Subcutaneous abdominal adipose tissue (tissue), 5 donors: Measurements from ENCODE around the gene BICDL1.

ENCODE experiments used
- H3K27ac ChIP-seq: one replicate; pipeline ENCODE4 v1.7.0; 2013; ENCODE audit warnings: low read depth, mild to moderate bottlenecking, inconsistent platforms, low read length, moderate library complexity
- H3K27me3 ChIP-seq, 5 donors: one replicate each; pipeline ENCODE4 v1.7.0; 2013; ENCODE audit warnings: low read length in 5 of 5, inconsistent platforms in 1 of 5; ENCODE audit not compliant: control insufficient read depth in 5 of 5, insufficient read depth in 4 of 5
- H3K36me3 ChIP-seq, 5 donors: one replicate each; pipeline ENCODE4 v1.7.0; 2013; ENCODE audit warnings: low read length in 5 of 5; ENCODE audit not compliant: control insufficient read depth in 5 of 5, insufficient read depth in 5 of 5
- H3K4me1 ChIP-seq, 5 donors: one replicate each; pipeline ENCODE4 v1.7.0; 2013; ENCODE audit warnings: low read length in 5 of 5, mild to moderate bottlenecking in 3 of 5, moderate library complexity in 1 of 5; ENCODE audit not compliant: control insufficient read depth in 5 of 5, insufficient read depth in 5 of 5
- H3K4me3 ChIP-seq, 5 donors: one replicate each; pipeline ENCODE4 v1.7.0; 2013; ENCODE audit warnings: low read length in 5 of 5, low read depth in 1 of 5
- H3K9ac ChIP-seq, 5 donors: one replicate each; pipeline ENCODE4 v1.7.0; 2013; ENCODE audit warnings: low read length in 5 of 5, mild to moderate bottlenecking in 4 of 5, moderate library complexity in 3 of 5
- H3K9me3 ChIP-seq, 5 donors: one replicate each; pipeline ENCODE4 v1.7.0; 2013; ENCODE audit warnings: low read length in 5 of 5; ENCODE audit not compliant: control insufficient read depth in 5 of 5
- donor health status: healthy.
- donor health status: healthy.
- donor health status: healthy.
- donor health status: healthy.
- donor health status: healthy.

BICDL1 gene

DNA sequence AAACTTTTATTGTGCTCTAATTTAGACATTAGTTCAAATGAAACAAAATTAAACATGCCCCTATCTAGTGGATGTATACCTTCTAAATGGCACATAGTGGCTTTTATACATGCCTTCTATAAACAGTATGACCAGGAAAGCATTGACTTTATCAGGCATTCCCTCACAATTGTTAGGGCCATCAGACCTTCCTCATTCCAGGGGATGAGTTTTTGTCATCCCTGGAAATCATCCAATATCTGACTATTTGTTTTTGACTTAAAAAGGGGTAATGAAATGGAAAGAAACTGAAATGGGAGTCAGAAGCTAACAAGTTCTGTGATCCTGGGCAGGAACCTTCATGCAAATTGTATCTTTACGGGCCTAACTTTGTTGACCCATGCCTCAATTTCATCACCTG, 58.0 kb downstream of the BICDL1 start:
- Histone ChIP-seq H3K27ac (no peak overlapping the region), H3K9ac (no peak overlapping the region), H3K27me3 (peaks cover 0 to 4% (median 0%) of the 10 kb centered on the region in 5 donors), H3K36me3 (no peaks in the 10 kb centered on the region), H3K4me1 (no peaks in the 10 kb centered on the region), H3K9me3 (peaks cover 0 to 4% (median 0%) of the 10 kb centered on the region in 5 donors), H3K4me3 (no peak overlapping the region)

DNA sequence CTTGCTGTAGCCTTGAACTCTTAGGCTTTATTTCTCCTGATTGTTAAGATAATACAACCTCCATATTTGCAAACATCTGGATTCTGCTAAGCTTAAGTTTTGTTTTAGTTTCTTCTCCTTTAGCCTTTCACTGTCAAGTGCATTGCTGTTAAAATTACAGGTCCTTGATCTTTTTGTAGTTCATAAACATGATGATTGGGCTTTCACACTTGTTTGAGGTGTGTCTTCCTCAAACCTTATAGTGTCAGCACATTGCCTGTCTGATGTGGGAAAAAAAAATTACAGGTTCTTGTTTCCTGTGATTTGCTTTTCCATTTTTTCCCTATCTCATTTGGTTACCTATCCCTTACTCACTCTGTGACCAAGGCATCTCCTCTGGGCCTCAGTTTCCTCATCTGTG, 59.2 kb downstream of the BICDL1 start:
- no peak overlapping the region for H3K4me3 ChIP-seq
- peaks cover 0 to 4% (median 0%) of the 10 kb centered on the region in 5 donors for H3K9me3 ChIP-seq
- no peak overlapping the region for H3K9ac ChIP-seq
- H3K27ac ChIP-seq = no peak overlapping the region
- H3K27me3 ChIP-seq = peaks cover 0 to 2% (median 0%) of the 10 kb centered on the region in 5 donors
- H3K4me1 ChIP-seq = no peaks in the 10 kb centered on the region
- H3K36me3 ChIP-seq = no peaks in the 10 kb centered on the region

DNA sequence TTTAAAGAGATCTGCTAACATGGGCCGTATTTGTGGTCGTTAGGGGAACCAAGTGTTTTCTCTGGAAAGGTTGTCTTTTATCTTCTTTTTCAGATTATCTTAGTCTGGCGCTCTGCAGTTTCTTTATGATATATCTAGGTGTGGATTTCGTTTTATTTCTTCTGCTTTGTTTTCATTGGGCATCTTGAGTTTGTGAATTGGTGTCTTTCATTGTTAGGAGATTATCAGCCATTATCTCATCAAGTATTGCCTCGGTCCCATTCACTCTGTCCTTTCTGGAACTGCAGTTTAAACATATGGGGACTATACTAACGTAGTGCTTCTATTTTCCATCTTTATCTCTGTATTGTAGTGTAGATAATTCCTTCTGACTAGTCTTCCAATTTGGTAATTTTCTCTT, 60.4 kb downstream of the BICDL1 start:
- no peak overlapping the region for H3K9ac ChIP-seq
- no peaks in the 10 kb centered on the region for H3K4me1 ChIP-seq

DNA sequence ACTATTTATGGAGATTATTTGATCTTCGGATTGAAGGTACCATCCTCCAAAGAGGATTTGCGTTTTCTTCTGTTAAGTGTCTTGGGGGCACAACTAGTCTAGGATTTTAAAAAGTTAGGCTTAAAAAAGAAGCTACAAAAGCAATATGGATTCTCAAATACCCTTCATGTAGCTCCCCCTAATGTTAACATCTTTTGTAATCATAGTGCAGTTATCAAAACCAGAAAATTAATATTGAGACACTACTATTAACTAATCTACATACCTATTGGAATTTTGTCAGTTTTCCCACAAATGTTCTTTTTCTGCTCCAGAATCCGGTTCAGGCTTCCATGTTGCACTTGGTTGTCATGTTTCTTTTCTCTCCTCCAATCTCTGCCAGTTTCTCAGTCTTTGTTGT, 62.5 kb downstream of the BICDL1 start:
- Histone ChIP-seq H3K9me3 (peaks cover 0 to 4% (median 0%) of the 10 kb centered on the region in 5 donors), H3K9ac (no peak overlapping the region), H3K4me1 (no peaks in the 10 kb centered on the region), H3K27me3 (no peaks in the 10 kb centered on the region), H3K36me3 (no peaks in the 10 kb centered on the region), H3K4me3 (no peak overlapping the region), H3K27ac (no peak overlapping the region)

More for the DNA sequence above, 60.4 kb downstream of the BICDL1 start:
- H3K9me3 ChIP-seq = peaks cover 0 to 4% (median 0%) of the 10 kb centered on the region in 5 donors
- no peak overlapping the region for H3K27ac ChIP-seq
- no peaks in the 10 kb centered on the region for H3K36me3 ChIP-seq
- no peak overlapping the region for H3K4me3 ChIP-seq
- H3K27me3 ChIP-seq = no peaks in the 10 kb centered on the region

DNA sequence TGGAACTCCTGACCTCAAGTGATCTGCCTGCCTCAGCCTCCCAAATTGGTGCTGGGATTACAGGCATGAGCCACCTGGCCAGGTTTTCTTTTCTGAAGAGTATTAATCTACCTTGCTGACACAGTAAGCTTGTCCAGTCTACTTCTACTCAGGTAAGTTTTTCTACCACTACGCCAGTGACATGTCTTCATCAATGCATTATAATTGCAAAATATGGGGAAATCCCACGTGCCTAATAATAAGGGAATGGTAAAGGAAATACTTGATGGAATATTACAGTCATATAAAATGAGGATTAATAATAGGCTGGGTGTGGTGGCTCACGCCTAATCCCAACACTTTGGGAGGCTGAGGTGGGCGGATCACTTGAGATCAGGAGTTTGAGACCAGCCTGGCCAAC, 65.3 kb downstream of the BICDL1 start:
- no peak overlapping the region for H3K9ac ChIP-seq
- no peak overlapping the region for H3K4me3 ChIP-seq
- no peak overlapping the region for H3K27ac ChIP-seq
- no peaks in the 10 kb centered on the region for H3K27me3 ChIP-seq
- H3K4me1 ChIP-seq = no peaks in the 10 kb centered on the region
- peaks cover 0 to 4% (median 0%) of the 10 kb centered on the region in 5 donors for H3K9me3 ChIP-seq
- H3K36me3 ChIP-seq = no peaks in the 10 kb centered on the region

DNA sequence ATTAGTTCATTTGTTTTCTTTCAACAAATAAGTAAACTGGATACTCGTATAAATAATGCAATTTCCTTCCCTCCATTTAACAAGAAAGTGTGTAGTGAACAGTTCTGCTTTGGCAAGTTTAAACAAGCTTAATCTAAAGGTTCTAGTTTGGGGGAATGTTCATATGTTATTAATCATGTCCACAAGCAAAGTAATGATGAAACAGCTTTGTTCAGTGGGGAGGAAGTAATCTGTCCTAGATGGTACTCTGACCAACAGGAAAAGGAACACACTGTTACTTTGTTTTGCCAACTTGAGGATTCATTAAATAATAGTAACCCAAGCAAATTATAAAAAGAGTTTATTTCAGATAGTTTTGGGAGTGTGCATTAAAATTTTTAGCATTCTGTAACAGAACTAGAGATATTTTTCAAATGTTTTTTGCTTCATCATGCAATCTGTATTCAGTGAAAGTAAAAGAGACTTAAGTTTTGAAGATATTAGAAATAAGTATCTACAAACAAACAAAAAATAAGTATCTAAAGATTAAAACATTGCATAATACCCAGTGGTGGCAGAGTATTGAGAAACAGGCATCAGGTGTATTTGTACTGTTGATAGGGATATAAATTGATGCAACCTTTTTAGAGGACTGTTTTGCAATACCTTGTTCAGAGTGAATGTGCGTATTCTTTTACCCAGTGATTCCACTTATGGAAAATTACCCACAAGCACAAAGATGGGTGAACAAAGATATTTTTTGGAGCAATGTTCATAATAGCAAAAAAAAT, 66.4 kb downstream of the BICDL1 start:
- Histone ChIP-seq H3K27ac (no peak overlapping the region), H3K4me1 (no peaks in the 10 kb centered on the region), H3K9ac (no peak overlapping the region), H3K4me3 (no peak overlapping the region), H3K27me3 (peaks cover 0 to 2% (median 0%) of the 10 kb centered on the region in 5 donors), H3K36me3 (no peaks in the 10 kb centered on the region), H3K9me3 (peaks cover 0 to 4% (median 0%) of the 10 kb centered on the region in 5 donors)

DNA sequence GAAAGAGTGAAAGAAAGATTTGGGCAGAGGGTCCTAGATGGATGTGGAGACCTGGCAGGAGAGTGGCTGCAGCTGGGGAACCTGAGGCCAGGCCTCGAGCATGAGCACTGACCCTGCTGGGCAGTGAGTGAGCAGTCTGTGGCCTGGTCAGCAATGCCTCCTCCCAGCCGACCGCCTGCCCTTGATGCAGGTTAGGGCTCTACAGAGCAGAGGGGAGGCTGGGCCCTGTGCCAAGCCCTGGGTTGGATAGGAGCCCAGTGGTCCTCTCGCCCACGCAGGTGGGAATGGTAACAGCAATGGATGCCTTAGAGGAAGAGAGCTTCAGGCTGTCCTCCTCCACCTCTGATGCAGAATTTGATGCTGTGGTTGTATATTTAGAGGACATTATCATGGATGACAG, 67.7 kb downstream of the BICDL1 start:
- Histone ChIP-seq H3K27me3 (peaks cover 0 to 5% (median 2%) of the 10 kb centered on the region in 5 donors), H3K9me3 (peaks cover 0 to 1% (median 0%) of the 10 kb centered on the region in 5 donors), H3K4me3 (no peak overlapping the region), H3K9ac (no peak overlapping the region), H3K4me1 (no peaks in the 10 kb centered on the region), H3K36me3 (no peaks in the 10 kb centered on the region), H3K27ac (no peak overlapping the region)

DNA sequence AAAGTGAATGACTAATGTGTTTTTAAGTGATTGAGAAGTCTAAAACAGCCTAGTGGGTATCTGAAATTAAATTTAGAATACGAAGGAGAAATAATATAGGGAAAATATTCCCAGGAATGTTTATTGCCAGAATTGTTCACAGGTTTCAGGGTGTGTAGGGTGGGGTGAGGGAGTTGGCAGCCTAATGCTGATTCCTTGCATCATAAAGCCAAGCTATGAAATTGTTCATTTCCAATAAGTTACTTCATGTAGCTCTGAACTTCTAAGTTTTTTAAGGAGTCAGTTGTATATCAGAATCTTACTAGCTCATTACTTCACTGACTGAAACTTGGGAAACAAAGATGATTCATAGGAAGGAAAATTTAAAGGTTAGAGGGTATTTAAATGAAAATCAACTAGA, 71.2 kb downstream of the BICDL1 start:
- H3K27me3 ChIP-seq = peaks cover 6 to 15% (median 9%) of the 10 kb centered on the region in 5 donors
- H3K27ac ChIP-seq = no peak overlapping the region
- no peaks in the 10 kb centered on the region for H3K36me3 ChIP-seq
- H3K4me3 ChIP-seq = no peak overlapping the region
- no peak overlapping the region for H3K9ac ChIP-seq
- H3K4me1 ChIP-seq = no peaks in the 10 kb centered on the region
- H3K9me3 ChIP-seq = no peaks in the 10 kb centered on the region

DNA sequence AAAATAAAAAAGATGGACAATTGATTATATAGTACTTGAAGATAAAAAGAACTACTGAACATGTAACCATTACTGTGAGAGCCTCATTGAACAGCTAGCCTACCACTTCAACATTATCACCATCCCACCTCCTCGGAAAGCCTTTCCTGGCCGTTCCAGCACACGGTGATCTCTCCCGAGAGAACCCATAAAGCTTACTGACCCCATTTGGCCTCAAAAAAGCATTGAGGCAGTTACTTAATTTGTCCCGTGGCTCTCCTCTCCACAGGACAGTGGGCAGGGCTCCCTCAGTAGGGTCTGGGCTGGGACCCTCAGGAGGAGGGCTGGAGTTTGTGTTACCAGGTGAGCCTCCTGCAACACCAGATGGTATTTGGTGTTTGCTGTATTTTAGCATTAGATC, 71.7 kb downstream of the BICDL1 start:
- no peak overlapping the region for H3K9ac ChIP-seq
- no peak overlapping the region for H3K4me3 ChIP-seq
- no peak overlapping the region for H3K27ac ChIP-seq
- H3K36me3 ChIP-seq = no peaks in the 10 kb centered on the region
- no peaks in the 10 kb centered on the region for H3K9me3 ChIP-seq
- H3K27me3 ChIP-seq = peaks cover 6 to 15% (median 12%) of the 10 kb centered on the region in 5 donors
- no peaks in the 10 kb centered on the region for H3K4me1 ChIP-seq

DNA sequence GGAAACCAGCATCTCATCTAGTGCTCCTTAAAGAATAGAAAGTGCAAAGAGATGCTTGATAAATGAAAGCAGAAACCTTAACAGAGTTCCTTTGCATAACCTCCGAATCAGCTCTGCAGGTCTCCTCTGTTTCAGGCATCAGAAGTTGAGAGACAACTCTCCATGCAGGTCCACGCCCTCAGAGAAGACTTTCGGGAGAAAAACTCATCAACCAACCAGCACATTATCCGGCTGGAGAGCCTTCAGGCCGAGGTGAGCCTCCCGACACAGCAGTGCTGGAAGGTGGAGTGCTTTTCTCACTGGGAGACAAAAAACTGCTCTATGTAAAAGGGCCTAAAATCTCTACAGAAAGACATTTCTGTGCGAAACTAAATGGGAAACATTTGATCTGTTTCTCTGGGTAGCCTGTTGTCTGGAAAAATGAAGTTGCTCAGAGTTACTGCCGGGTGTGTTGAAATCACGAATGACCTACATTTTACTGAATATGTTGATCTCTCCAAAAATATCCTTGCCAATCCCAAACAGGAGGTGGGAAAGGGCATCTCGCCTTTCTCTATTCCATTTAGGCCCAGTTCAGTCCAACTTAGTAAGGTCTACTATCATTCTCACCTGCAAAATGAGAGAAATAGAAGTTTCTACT, 72.7 kb downstream of the BICDL1 start:
- no peaks in the 10 kb centered on the region for H3K36me3 ChIP-seq
- no peaks in the 10 kb centered on the region for H3K9me3 ChIP-seq
- H3K4me1 ChIP-seq = no peaks in the 10 kb centered on the region
- no peak overlapping the region for H3K4me3 ChIP-seq
- H3K27me3 ChIP-seq = peaks cover 6 to 15% (median 12%) of the 10 kb centered on the region in 5 donors
- H3K9ac ChIP-seq = no peak overlapping the region
- no peak overlapping the region for H3K27ac ChIP-seq
